Cardiac muscle cell (in vitro differentiated cells and primary cell): ENCODE results near the gene PPP6C. TPM values are rescaled to one million over a fixed set of nuclear protein-coding genes. Genes with fewer than 3 reads are reported as not detected.

Experiments used
- DNase-seq, 2 donors: peaks; one replicate each; pipeline versions ENCODE4 v3.0.0 to v3.0.0-alpha.2; 2010 to 2017; ENCODE audit warnings: low read depth in 1 of 2, low spot score in 1 of 2
- H3K27ac ChIP-seq: fragments of 200-600 bp; sonication (generic); 2 replicates; pipeline ENCODE4 v1.5.1; 2016
- H3K27me3 ChIP-seq: fragments of 200-600 bp; sonication (generic); 2 replicates; pipeline ENCODE4 v1.6.0; 2016; ENCODE audit warnings: control low read depth
- H3K36me3 ChIP-seq: fragments of 200-600 bp; sonication (generic); 2 replicates; pipeline ENCODE4 v1.5.1; 2016; ENCODE audit warnings: control low read depth
- H3K4me1 ChIP-seq: fragments of 200-600 bp; sonication (generic); 2 replicates; pipeline ENCODE4 v1.8.1; 2017; ENCODE audit warnings: low read depth, mild to moderate bottlenecking, mixed run types
- H3K4me3 ChIP-seq: fragments of 200-600 bp; sonication (generic); 2 replicates; pipeline ENCODE4 v1.5.1; 2016; ENCODE audit warnings: mild to moderate bottlenecking
- H3K9me3 ChIP-seq: fragments of 200-600 bp; sonication (generic); 2 replicates; pipeline ENCODE4 v1.5.1; 2017; ENCODE audit warnings: low read depth, mild to moderate bottlenecking, control low read depth
- polyA plus RNA-seq: library from polyadenylated mRNA; unstranded; fragments of >200 nt; fragmentation: Nextera tagmentation; extraction: Ambion mirVana; gene quantifications from 2 replicates; pipeline ENCODE4 v1.2.1, GENCODE V29; 2016
- total RNA-seq: library from RNA; depleted of rRNA; stranded (reverse); fragments of >200 nt; gene quantifications from 2 replicates; pipeline ENCODE4 v1.2.3, GENCODE V29; 2016
- TF ChIP-seq, protein P1 (sequence below): IDR thresholded peaks from 2 replicates; pipeline ENCODE4 v1.5.1; 2012; ENCODE audit warnings: low read depth, mild to moderate bottlenecking, low read length

Gene PPP6C
- total and polyA plus RNA-seq, 2 experiments from 2014 or later: 16.3 to 16.5 TPM

DNA sequence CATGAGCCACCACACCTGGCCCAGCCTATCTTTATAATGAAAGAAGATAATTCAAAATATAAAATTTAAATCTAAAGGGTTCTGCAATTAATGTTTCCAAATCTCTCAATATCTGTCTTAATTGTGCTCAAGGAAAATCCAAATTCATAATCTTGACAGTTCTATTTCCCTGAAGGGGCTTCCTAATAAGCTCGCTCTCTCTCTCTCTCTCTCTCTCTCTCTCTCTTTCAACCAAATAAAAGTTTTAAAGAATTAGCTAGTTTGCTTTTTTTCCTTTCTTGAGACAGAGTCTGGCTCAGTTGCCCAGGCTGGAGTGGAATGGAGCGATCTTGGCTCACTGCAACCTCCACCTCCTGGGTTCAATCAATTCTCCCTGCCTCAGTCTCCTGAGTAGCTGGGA is 33.1 kb downstream of the PPP6C start:
- TF ChIP-seq, protein P1, sequence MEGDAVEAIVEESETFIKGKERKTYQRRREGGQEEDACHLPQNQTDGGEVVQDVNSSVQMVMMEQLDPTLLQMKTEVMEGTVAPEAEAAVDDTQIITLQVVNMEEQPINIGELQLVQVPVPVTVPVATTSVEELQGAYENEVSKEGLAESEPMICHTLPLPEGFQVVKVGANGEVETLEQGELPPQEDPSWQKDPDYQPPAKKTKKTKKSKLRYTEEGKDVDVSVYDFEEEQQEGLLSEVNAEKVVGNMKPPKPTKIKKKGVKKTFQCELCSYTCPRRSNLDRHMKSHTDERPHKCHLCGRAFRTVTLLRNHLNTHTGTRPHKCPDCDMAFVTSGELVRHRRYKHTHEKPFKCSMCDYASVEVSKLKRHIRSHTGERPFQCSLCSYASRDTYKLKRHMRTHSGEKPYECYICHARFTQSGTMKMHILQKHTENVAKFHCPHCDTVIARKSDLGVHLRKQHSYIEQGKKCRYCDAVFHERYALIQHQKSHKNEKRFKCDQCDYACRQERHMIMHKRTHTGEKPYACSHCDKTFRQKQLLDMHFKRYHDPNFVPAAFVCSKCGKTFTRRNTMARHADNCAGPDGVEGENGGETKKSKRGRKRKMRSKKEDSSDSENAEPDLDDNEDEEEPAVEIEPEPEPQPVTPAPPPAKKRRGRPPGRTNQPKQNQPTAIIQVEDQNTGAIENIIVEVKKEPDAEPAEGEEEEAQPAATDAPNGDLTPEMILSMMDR: no peak
- Histone ChIP-seq H3K4me1 (no peaks in the 10 kb centered on the region), H3K9me3 (no peaks in the 10 kb centered on the region), H3K4me3 (no peak overlapping the region), H3K27ac (no peak overlapping the region), H3K27me3 (no peaks in the 10 kb centered on the region), H3K36me3 (peaks cover 26% of the 10 kb centered on the region)
- DNase-seq: no peak

DNA sequence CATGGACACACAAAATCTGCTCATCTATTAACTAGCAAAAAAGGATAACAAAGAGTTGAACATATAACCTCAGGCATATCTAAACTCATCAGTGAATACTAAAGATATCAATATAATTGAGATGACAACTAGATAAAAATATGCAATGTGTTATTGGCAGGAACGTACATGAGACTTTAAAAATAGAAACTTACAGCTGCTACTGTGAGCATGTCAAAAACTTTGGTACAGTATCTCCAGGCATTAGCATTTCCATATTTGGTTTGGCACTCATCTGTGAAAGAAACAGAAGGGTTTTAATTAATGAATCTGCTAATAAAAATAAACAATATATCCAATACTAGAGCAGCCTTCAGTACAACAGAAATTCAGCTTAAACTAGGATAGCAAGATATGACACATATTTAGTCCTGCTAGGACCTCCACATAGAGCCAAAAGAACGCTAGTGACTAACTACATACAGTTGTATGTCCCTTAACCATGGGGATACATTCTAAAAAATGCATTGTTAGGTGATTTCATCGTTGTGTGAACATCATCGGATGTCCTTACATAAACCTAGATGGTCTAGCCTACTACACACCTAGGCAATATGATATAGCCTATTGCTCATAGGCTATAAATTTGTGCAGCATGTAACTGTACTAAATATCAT is 35.8 kb downstream of the PPP6C start:
- Histone ChIP-seq H3K36me3 (peaks cover 40% of the 10 kb centered on the region), H3K27me3 (no peaks in the 10 kb centered on the region), H3K4me3 (no peak overlapping the region), H3K4me1 (no peaks in the 10 kb centered on the region), H3K27ac (no peak overlapping the region), H3K9me3 (no peaks in the 10 kb centered on the region)
- TF ChIP-seq, protein P1: no peak
- DNase-seq: no peak

DNA sequence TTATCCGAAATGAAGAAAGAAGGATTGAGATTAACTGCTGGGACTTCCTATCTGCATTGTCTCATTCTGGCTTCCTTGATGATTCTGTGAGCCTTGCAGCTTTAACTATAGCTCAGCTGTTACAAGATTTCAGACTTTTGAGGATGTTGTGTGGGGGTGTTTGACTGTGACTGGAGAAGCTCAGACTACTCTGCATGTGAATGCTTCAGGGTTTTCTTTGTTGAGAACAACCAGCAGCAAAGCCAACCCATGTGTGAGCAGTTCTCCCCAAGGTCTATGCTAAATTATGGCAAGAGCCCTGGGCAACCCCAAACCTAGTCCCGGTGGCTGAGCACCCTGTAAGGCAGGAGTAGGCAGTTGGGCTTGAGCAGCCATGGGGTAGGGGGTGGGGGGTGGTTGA is 37.9 kb downstream of the PPP6C start:
- Histone ChIP-seq H3K4me3 (no peak overlapping the region), H3K36me3 (peaks cover 40% of the 10 kb centered on the region), H3K9me3 (no peaks in the 10 kb centered on the region), H3K4me1 (no peaks in the 10 kb centered on the region), H3K27ac (no peak overlapping the region), H3K27me3 (no peaks in the 10 kb centered on the region)
- TF ChIP-seq, protein P1: no peak
- DNase-seq: no peak

DNA sequence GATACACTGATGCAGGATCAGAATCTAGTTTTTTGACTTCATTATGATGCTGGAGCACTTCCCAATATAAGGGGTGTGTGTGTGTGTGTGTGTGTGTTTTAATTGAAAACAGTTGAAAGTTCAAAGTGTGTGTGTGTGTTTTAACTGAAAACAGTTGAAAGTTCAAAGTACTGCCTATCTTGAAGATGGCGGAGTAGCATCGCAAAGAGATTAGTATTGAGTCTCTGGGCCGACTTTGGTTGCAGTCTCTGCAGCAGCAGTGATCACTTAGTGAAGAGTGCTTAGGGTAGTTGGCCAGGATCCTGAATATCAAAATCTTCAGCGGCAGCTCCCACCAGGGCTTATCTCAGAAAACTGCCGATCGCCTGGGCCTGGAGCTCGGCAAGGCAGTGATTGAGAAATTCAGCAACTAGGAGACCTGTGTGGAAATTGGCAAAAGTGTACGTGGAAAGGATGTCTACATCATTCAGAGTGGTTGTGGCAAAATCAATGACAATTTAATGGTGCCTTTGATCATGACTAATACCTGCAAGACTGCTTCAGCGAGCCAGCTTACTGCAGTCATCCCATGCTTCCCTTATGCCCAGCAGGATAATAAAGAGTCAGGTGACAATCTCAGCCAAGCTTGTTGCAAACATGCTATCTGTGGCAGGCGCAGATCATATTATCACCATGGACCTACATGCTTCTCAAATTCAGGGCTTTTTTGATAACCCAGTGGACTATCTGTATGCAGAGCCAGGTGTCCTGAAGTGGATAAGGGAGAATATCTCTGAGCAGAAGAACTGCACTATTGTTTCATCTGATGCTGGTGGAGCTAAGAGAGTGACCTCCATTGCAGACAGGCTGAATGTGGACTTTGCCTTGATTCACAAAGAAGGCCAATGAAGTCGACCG is 39.0 kb downstream of the PPP6C start:
- no peak overlapping the region for H3K4me3 ChIP-seq
- no peaks in the 10 kb centered on the region for H3K4me1 ChIP-seq
- no peaks in the 10 kb centered on the region for H3K9me3 ChIP-seq
- no peaks in the 10 kb centered on the region for H3K27me3 ChIP-seq
- no peak overlapping the region for H3K27ac ChIP-seq
- DNase-seq: peak in 1 of 2 donors; percentile 37
- TF ChIP-seq, protein P1: no peak
- peaks cover 40% of the 10 kb centered on the region for H3K36me3 ChIP-seq

DNA sequence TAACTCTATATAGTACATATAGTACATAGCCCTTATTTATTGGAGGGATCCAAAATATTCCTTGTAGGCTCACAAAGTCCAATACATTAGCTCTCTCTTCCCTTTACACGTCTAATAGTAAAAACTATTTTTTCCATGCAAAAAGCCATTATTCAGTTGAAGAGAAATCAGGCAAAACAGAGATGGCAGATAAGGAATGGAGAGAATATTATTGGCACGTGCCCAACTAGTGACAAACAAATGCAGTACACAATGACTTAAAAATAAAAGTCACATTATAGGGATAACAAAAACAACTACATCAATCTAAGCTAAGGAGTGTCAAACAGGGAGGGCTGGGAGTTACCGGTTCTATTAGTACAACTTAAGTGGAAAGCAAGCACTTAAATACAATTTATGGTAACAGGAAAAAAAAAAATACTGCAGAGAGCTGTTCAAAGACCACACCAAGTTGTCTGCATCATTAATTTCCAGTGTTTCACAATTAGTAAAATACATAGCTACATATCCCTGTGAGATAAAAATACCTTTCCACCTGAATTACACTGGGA is 42.1 kb downstream of the PPP6C start:
- Histone ChIP-seq H3K9me3 (no peaks in the 10 kb centered on the region), H3K27ac (no peak overlapping the region), H3K4me3 (no peak overlapping the region), H3K36me3 (peaks cover 26% of the 10 kb centered on the region), H3K27me3 (no peaks in the 10 kb centered on the region), H3K4me1 (no peaks in the 10 kb centered on the region)
- DNase-seq: no peak
- TF ChIP-seq, protein P1: no peak
